K562 (cell line): ENCODE results near the gene DNAJC9. TPM values are rescaled to one million over a fixed set of nuclear protein-coding genes. Genes with fewer than 3 reads are reported as not detected.
"Not testable (repeated sequence)": the region's sequence is repeated elsewhere in the genome, so short reads cannot be mapped to it uniquely, and the experiment has no call there.

Source experiments
- ATAC-seq: fragments of 200-7000 bp; cut with Tn5 transposase; 3 replicates; pipeline ENCODE4 v1.9.1; 2020; ENCODE audit warnings: moderate library complexity
- BruUV-seq: library from RNA; stranded (reverse); fragments of 400-500 nt; replicated peaks from 2 replicates; lab custom pipeline; 2021; lab: Mats Ljungman, UMichigan
- CTCF ChIA-PET: fragments of 300-600 bp; formaldehyde crosslinking; extraction: SDS; loops from one replicate; lab custom pipeline; 2021; ENCODE audit warnings: low intra/inter-chr PET ratio; lab: Yijun Ruan, JAX
- POLR2A ChIA-PET: fragments of 300-600, 350-650 bp; sonication (Branson Sonifier 250); formaldehyde crosslinking; extraction: SDS; loops from one replicate; lab custom pipeline; 2021; ENCODE audit warnings: antibody characterized with exemption, inconsistent platforms; lab: Yijun Ruan, JAX
- DNase-seq, 4 experiments: peaks; one replicate each; pipeline versions ENCODE4 v3.0.0 to v3.0.0-alpha.2; 2011 to 2018; ENCODE audit warnings: low spot score in 3 of 4, mixed read lengths in 3 of 4; ENCODE audit errors: extremely low read depth in 1 of 4
- FAIRE-seq: peaks from 2 replicates; lab custom pipeline; 2011; peaks lifted over from hg19 to GRCh38; lab: Jason Lieb, UNC
- H2AFZ ChIP-seq: 2 replicates; pipeline ENCODE4 v1.6.0; 2011; ENCODE audit warnings: low read depth, low read length, control low read depth, inconsistent platforms
- H3K27ac ChIP-seq: fragments of 200-600 bp; 3 replicates; pipeline ENCODE4 v1.8.0; 2011; ENCODE audit warnings: low read depth, mild to moderate bottlenecking, control low read depth, inconsistent platforms, low read length, moderate library complexity, mixed read lengths; ENCODE audit errors: extremely low read depth
- H3K27me3 ChIP-seq, 2 experiments: fragments of 300-600 bp in 1 of 2; 2 replicates in 1 of 2; 3 replicates in 1 of 2; pipeline versions ENCODE4 v1.6.0 to v1.8.0; 2011; ENCODE audit warnings: inconsistent platforms in 2 of 2, low read length in 2 of 2, mild to moderate bottlenecking in 1 of 2, mixed read lengths in 1 of 2, moderate library complexity in 1 of 2; ENCODE audit not compliant: control insufficient read depth in 2 of 2, insufficient read depth in 2 of 2
- H3K36me3 ChIP-seq: fragments of 300-600 bp; 3 replicates; pipeline ENCODE4 v1.8.0; 2011; ENCODE audit warnings: mild to moderate bottlenecking, low read length, inconsistent platforms; ENCODE audit not compliant: control insufficient read depth, insufficient read depth
- H3K4me1 ChIP-seq, 2 experiments: fragments of 200-600 bp in 1 of 2; replicated peaks in 1 of 2; 2 replicates in 1 of 2; 3 replicates in 1 of 2; pipeline versions ENCODE4 v1.5.1 to v1.8.0; 2011; ENCODE audit warnings: inconsistent platforms in 2 of 2, low read length in 2 of 2, mild to moderate bottlenecking in 1 of 2, mixed read lengths in 1 of 2, moderate library complexity in 1 of 2; ENCODE audit not compliant: control insufficient read depth in 2 of 2, insufficient read depth in 2 of 2
- H3K4me2 ChIP-seq: 2 replicates; pipeline ENCODE4 v1.6.1; 2011; ENCODE audit warnings: low read length, control low read depth, inconsistent platforms, mixed read lengths; ENCODE audit not compliant: insufficient read depth
- H3K4me3 ChIP-seq: fragments of 200-600 bp; sonication (generic), shearing (Covaris generic); 2 replicates; pipeline ENCODE4 v1.5.1; 2016; ENCODE audit warnings: control low read depth, inconsistent platforms
- H3K79me2 ChIP-seq: fragments of 200-600 bp; 3 replicates; pipeline ENCODE4 v1.8.0; 2011; ENCODE audit warnings: low read length, inconsistent platforms; ENCODE audit not compliant: control insufficient read depth, insufficient read depth
- H3K9ac ChIP-seq, 2 experiments: 2 replicates each; pipeline versions ENCODE4 v1.6.0 to v1.6.1; 2011; ENCODE audit warnings: low read depth in 2 of 2, low read length in 2 of 2, control low read depth in 1 of 2, inconsistent platforms in 1 of 2, mild to moderate bottlenecking in 1 of 2, mixed read lengths in 1 of 2; ENCODE audit not compliant: insufficient read depth in 1 of 2
- H3K9me1 ChIP-seq: one replicate; pipeline ENCODE4 v1.6.0; 2011; ENCODE audit warnings: inconsistent platforms, mild to moderate bottlenecking, low read length, moderate library complexity; ENCODE audit not compliant: control insufficient read depth, insufficient read depth
- H3K9me3 ChIP-seq: replicated peaks from 2 replicates; pipeline ENCODE4 v1.5.1; 2011; ENCODE audit warnings: low read depth, low read length, inconsistent platforms; ENCODE audit not compliant: control insufficient read depth, insufficient read depth
- H4K20me1 ChIP-seq: replicated peaks from 2 replicates; pipeline ENCODE4 v1.6.1; 2011; ENCODE audit warnings: low read length, inconsistent platforms, mixed read lengths; ENCODE audit not compliant: control insufficient read depth, insufficient read depth
- CBX3 ChIP-seq, 2 experiments: IDR thresholded peaks; 1 replicate in 1 of 2; 2 replicates in 1 of 2; pipeline ENCODE4 v1.6.1; 2012; ENCODE audit warnings: inconsistent platforms in 2 of 2, low read length in 2 of 2, borderline replicate concordance in 1 of 2, control low read depth in 1 of 2
- CBX5 ChIP-seq: IDR thresholded peaks from 2 replicates; pipeline ENCODE4 v1.6.1; 2014; ENCODE audit warnings: low read depth, borderline replicate concordance
- ETV1 ChIP-seq: fragments of 450-650 bp; conservative IDR thresholded peaks from 2 replicates; pipeline ENCODE4 v1.6.1; 2016; ENCODE audit warnings: missing genetic modification characterization, control low read depth, low read depth, missing compliant biosample characterization
- TRIM24 ChIP-seq, 2 experiments: fragments of 450-650 bp; IDR thresholded peaks; 2 replicates each; pipeline ENCODE4 v1.6.1; 2016
- TRIM28 ChIP-seq: fragments of 450-650 bp; IDR thresholded peaks from 2 replicates; pipeline ENCODE4 v1.6.1; 2017
- WGBS: fragments of 100-300 bp; shearing (Covaris generic); methylation state at CpG from one replicate; pipeline ENCODE4 v1.1.6; 2016; ENCODE audit warnings: low coverage, mixed read lengths; ENCODE audit not compliant: insufficient coverage; ENCODE audit errors: missing lambda C conversion rate; 5-methylcytosine and 5-hydroxymethylcytosine counted together
- in situ Hi-C: fragments of 300-500 bp; cut with MboI; formaldehyde crosslinking; loops from 4 replicates; pipeline ENCODE4 v1.15.0; 2018; ENCODE audit warnings: inconsistent platforms, mixed read lengths
- intact Hi-C: fragments of 100-400 bp; cut with micrococcal nuclease; formaldehyde crosslinking; loops from 2 replicates; pipeline ENCODE4 v1.14.2; 2022
- polyA plus RNA-seq, 8 experiments: library from polyadenylated mRNA; depleted of rRNA in 4 of 8; stranded (reverse) in 5 of 8; unstranded in 3 of 8; fragments of >200 nt; fragmentation: Nextera tagmentation in 2 of 8; fragmentation: Illumina TruSeq in 1 of 8; extraction: Ambion mirVana in 2 of 8; extraction: Trizol in 1 of 8; gene quantifications; 2 replicates each; pipeline versions ENCODE4 v1.2.1 to v1.2.3, GENCODE V29; 2011 to 2014; ENCODE audit warnings: inconsistent platforms in 1 of 8, missing spikeins in 1 of 8
- total RNA-seq, 7 experiments: library from RNA; depleted of rRNA in 6 of 7; stranded (reverse); fragments of >200 nt in 6 of 7; fragmentation: Illumina TruSeq in 2 of 7; extraction: Trizol in 2 of 7; gene quantifications; 2 replicates each; pipeline versions ENCODE4 v1.2.1 to v1.2.3, GENCODE V29; 2011 to 2021; ENCODE audit warnings: low replicate concordance in 1 of 7
- TF ChIP-seq, protein P1 (sequence below): fragments of 450-650 bp; IDR thresholded peaks from 2 replicates; pipeline ENCODE4 v1.6.1; 2016; ENCODE audit warnings: missing biosample characterization, missing genetic modification characterization
- TF ChIP-seq, protein P2 (sequence below): fragments of 200-800 bp; sonication (Bioruptor generic); IDR thresholded peaks from 2 replicates; pipeline ENCODE4 v1.6.1; 2017; ENCODE audit warnings: missing genetic modification characterization, missing compliant biosample characterization
- TF ChIP-seq, protein P3 (sequence below): sonication (generic); formaldehyde crosslinking; IDR thresholded peaks from 2 replicates; pipeline ENCODE4 v1.8.1; 2023; ENCODE audit warnings: mild to moderate bottlenecking, missing genetic modification reagents
- TF ChIP-seq, protein P4 (sequence below): fragments of 450-650 bp; IDR thresholded peaks from 2 replicates; pipeline ENCODE4 v1.6.1; 2018; ENCODE audit warnings: mild to moderate bottlenecking, low read depth; ENCODE audit not compliant: partially characterized antibody

Gene DNAJC9
- total and polyA plus RNA-seq, 9 of the 15 experiments (the other 6 are each of a cell fraction or from before 2014, with no cell fraction given) = 66.7 to 133 (median 102) TPM

DNA sequence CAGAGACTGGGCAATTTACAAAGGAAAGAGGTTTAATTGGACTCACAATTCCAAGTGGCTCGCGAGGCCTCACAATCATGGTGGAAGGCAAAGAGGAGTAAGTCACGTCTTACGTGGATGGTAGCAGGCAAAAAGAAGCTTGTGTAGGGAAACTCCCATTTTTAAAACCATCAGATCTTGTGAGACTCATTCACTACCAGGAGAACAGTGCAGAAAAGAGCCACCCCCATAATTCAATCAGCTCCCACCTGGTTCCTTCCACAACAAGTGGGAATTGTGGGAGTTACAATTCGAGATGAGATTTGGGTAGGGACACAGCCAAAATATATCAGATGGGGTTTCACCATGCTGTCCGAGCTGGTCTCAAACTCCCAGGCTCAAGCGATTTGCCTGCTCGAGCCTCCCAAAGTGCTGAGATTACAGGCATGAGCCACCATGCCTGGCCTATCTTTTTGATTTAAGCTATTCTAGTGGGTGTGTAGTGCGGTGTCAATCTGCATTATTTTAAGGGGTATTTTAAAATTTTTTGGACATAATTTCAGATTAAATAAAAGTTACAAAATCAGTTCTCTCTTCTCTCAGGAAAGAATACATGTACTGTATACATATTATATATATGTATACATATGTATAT is 14.4 kb upstream of the DNAJC9 start (continued):
- TF ChIP-seq, protein P1, sequence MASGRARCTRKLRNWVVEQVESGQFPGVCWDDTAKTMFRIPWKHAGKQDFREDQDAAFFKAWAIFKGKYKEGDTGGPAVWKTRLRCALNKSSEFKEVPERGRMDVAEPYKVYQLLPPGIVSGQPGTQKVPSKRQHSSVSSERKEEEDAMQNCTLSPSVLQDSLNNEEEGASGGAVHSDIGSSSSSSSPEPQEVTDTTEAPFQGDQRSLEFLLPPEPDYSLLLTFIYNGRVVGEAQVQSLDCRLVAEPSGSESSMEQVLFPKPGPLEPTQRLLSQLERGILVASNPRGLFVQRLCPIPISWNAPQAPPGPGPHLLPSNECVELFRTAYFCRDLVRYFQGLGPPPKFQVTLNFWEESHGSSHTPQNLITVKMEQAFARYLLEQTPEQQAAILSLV (tag) = peak; percentile 29; the same call in 1 of the 2 replicates
- TF ChIP-seq, protein P2, sequence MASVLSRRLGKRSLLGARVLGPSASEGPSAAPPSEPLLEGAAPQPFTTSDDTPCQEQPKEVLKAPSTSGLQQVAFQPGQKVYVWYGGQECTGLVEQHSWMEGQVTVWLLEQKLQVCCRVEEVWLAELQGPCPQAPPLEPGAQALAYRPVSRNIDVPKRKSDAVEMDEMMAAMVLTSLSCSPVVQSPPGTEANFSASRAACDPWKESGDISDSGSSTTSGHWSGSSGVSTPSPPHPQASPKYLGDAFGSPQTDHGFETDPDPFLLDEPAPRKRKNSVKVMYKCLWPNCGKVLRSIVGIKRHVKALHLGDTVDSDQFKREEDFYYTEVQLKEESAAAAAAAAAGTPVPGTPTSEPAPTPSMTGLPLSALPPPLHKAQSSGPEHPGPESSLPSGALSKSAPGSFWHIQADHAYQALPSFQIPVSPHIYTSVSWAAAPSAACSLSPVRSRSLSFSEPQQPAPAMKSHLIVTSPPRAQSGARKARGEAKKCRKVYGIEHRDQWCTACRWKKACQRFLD (CRISPR knock-in tag) = 0 out of 2 replicates have a peak, but pooled peaks have one; percentile 76

DNA sequence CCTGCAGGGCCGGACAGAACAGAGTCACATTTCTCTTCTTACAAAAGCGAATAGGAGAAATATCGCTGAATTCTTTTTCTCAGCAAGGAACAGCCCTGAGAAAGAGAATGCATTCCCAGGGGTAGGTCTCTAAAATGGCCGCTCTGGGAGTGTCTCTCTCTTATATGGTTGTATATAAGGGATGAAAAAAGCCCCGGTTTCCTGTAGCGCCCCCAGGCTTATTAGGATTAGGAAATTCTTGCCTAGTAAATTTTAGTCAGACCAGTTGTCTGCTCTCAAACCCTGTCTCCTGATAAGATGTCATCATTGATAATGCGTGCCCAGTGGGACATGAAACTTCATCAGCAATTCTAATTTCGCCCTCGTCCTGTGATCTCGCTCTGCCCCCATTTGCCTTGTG is 11.6 kb upstream of the DNAJC9 start:
- H3K36me3 ChIP-seq, POLR2A ChIA-PET, DNase-seq, ATAC-seq, H3K27me3 ChIP-seq, H3K9ac ChIP-seq, H3K27ac ChIP-seq, H3K9me1 ChIP-seq, H3K4me2 ChIP-seq, BruUV-seq, intact Hi-C loops, H2AFZ ChIP-seq, H3K4me3 ChIP-seq, in situ Hi-C loops, H4K20me1 ChIP-seq, FAIRE-seq, H3K79me2 ChIP-seq, CTCF ChIA-PET: not testable (repeated sequence)
- peak; percentile 73 to 84 for TF ChIP-seq TRIM24 (IDR thresholded peaks at IDR 0.05)
- TF ChIP-seq CBX3 (IDR thresholded peaks at IDR 0.05; ENCODE audit: borderline replicate concordance in 1 of 2, low read length in 2 of 2) = peak in 1 of 2 experiments; percentile 81; a peak in 1 of 3 replicates
- TF ChIP-seq, protein P3, sequence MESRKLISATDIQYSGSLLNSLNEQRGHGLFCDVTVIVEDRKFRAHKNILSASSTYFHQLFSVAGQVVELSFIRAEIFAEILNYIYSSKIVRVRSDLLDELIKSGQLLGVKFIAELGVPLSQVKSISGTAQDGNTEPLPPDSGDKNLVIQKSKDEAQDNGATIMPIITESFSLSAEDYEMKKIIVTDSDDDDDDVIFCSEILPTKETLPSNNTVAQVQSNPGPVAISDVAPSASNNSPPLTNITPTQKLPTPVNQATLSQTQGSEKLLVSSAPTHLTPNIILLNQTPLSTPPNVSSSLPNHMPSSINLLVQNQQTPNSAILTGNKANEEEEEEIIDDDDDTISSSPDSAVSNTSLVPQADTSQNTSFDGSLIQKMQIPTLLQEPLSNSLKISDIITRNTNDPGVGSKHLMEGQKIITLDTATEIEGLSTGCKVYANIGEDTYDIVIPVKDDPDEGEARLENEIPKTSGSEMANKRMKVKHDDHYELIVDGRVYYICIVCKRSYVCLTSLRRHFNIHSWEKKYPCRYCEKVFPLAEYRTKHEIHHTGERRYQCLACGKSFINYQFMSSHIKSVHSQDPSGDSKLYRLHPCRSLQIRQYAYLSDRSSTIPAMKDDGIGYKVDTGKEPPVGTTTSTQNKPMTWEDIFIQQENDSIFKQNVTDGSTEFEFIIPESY (CRISPR knock-in tag) = peak; percentile 91
- TF ChIP-seq, protein P4, sequence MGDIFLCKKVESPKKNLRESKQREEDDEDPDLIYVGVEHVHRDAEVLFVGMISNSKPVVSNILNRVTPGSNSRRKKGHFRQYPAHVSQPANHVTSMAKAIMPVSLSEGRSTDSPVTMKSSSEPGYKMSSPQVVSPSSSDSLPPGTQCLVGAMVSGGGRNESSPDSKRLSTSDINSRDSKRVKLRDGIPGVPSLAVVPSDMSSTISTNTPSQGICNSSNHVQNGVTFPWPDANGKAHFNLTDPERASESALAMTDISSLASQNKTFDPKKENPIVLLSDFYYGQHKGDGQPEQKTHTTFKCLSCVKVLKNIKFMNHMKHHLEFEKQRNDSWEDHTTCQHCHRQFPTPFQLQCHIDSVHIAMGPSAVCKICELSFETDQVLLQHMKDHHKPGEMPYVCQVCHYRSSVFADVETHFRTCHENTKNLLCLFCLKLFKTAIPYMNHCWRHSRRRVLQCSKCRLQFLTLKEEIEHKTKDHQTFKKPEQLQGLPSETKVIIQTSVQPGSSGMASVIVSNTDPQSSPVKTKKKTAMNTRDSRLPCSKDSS = peak; percentile 73
- TF ChIP-seq TRIM28 = peak; percentile 97
- peak; percentile 68 for TF ChIP-seq ETV1 (tag)
- TF ChIP-seq CBX5 = 0 out of 2 replicates have a peak, but pooled peaks have one; percentile 50
- Histone ChIP-seq H3K9me3 (peaks cover 10% of the 10 kb centered on the region; the same call in 1 of the 2 replicates), H3K4me1 (peaks cover 0 to 16% of the 10 kb centered on the region in 2 experiments; a peak in 3 of 5 replicates)
- 76% methylated on average over 10 of the region's 10 CpGs for WGBS
